Adrenal gland (tissue), 12 donors: ENCODE results near the gene NBAS. TPM values are rescaled to one million over a fixed set of nuclear protein-coding genes. Genes with fewer than 3 reads are reported as not detected.
A peak's percentile ranks its signal among the peaks of the same experiment; 100 is the strongest.

Experiments
- DNase-seq, 7 donors: peaks; one replicate each; pipeline ENCODE4 v3.0.0-alpha.2; 2019 to 2020
- H3K27ac ChIP-seq, 5 donors: fragments of 200-600 bp; sonication (generic) in 4 of 5; 1 replicate in 3 of 5; 2 replicates in 2 of 5; pipeline versions ENCODE4 v1.5.1 to v1.8.0; 2016 to 2020; ENCODE audit warnings: mild to moderate bottlenecking in 1 of 5
- H3K27me3 ChIP-seq: fragments of 200-600 bp; 2 replicates; pipeline ENCODE4 v1.8.0; 2021
- H3K36me3 ChIP-seq, 2 donors: fragments of 200-600 bp; replicated peaks in 1 of 2; 1 replicate in 1 of 2; 2 replicates in 1 of 2; pipeline versions ENCODE4 v1.5.1 to v1.8.0; 2018 to 2022
- H3K4me1 ChIP-seq, 2 donors: fragments of 200-600 bp; replicated peaks in 1 of 2; 1 replicate in 1 of 2; 2 replicates in 1 of 2; pipeline versions ENCODE4 v1.5.1 to v1.8.0; 2018 to 2021
- H3K4me3 ChIP-seq, 4 donors: fragments of 200-600 bp; sonication (generic) in 3 of 4; one replicate each; pipeline ENCODE4 v1.5.1; 2016 to 2018
- H3K9me3 ChIP-seq, 3 donors: fragments of 200-600 bp; sonication (generic) in 1 of 3; replicated peaks in 1 of 3; 1 replicate in 2 of 3; 2 replicates in 1 of 3; pipeline versions ENCODE4 v1.5.1 to v1.8.0; 2016 to 2021
- CTCF ChIP-seq, 6 experiments: fragments of 450-650 bp in 4 of 6; fragments of 200-600 bp in 2 of 6; sonication (generic) in 1 of 6; IDR thresholded peaks; 1 replicate in 5 of 6; 2 replicates in 1 of 6; pipeline versions ENCODE4 v1.5.1 to v1.8.0; 2016 to 2021; ENCODE audit warnings: antibody characterized with exemption in 6 of 6, mild to moderate bottlenecking in 2 of 6, moderate library complexity in 1 of 6
- POLR2A ChIP-seq, 2 donors: fragments of 450-650 bp; IDR thresholded peaks; one replicate each; pipeline ENCODE4 v1.6.1; 2017; ENCODE audit warnings: antibody characterized with exemption in 2 of 2, mild to moderate bottlenecking in 2 of 2, moderate library complexity in 1 of 2
- WGBS, 4 donors: extraction: QIAGEN DNeasy Blood & Tissue Kit in 2 of 4; methylation state at CpG; one replicate each; pipeline versions ENCODE4 v1.1.5 to v1.1.7; 2013 to 2017; 5-methylcytosine and 5-hydroxymethylcytosine counted together
- intact Hi-C, 2 donors: fragments of 100-400 bp; cut with DNase I; formaldehyde crosslinking; loops; one replicate each; pipeline versions ENCODE4 v1.14.1 to v1.15.0; 2022 to 2023
- polyA plus RNA-seq, 3 donors: library from polyadenylated mRNA; stranded (reverse); fragments of 200-250 nt in 2 of 3; fragments of 350-450 nt in 1 of 3; fragmentation: Illumina TruSeq in 1 of 3; extraction: RNeasy Lipid Tissue Mini Kit (QIAGEN cat#74804) in 1 of 3; gene quantifications; one replicate each; pipeline ENCODE4 v1.2.3, GENCODE V29; 2013 to 2014
- total RNA-seq, 9 donors: library from RNA; depleted of rRNA in 4 of 9; stranded (reverse); fragments of >200 nt in 4 of 9; fragments of 120-200 nt in 1 of 9; fragmentation: NEBNext Ultra II Directional in 1 of 9; extraction: Animal tissue kit (Norgen Biotek cat#: 25700) in 1 of 9; gene quantifications; one replicate each; pipeline versions ENCODE4 v1.1.0 to v1.2.4, GENCODE V29; 2013 to 2023
- donor health status: healthy with polysubstance abuse.
- donor health status: Bipolar disorder and iron deficiency.
- donor health status: DM: yes; HTN: yes; CAD: no.
- donor health status: DM: no; HTN: no; CAD: no.
- donor health status: DM: no; HTN: no; CAD: no.
- donor health status: DM: yes; HTN: yes; CAD: no.

The NBAS gene
- total and polyA plus RNA-seq, 12 donors, result 22.0 to 62.4 (median 46.2) TPM

GRCh38 chr2:15594291-15595256 is 33.4 kb upstream of the NBAS start:
- no peak for DNase-seq
- peaks cover 0 to 45% of the 10 kb centered on the region in 2 donors for H3K36me3 ChIP-seq
- TF ChIP-seq CTCF (IDR thresholded peaks at IDR 0.05), result no peak
- TF ChIP-seq POLR2A (IDR thresholded peaks at IDR 0.05), result no peak

GRCh38 chr2:15593327-15593705 is 32.2 kb upstream of the NBAS start:
- no peak for DNase-seq
- Histone ChIP-seq H3K4me3 (peak overlapping the region in 1 of 4 donors; percentile 83), H3K27ac (no peak overlapping the region), H3K9me3 (no peaks in the 10 kb centered on the region), H3K27me3 (no peaks in the 10 kb centered on the region), H3K36me3 (peaks cover 0 to 32% of the 10 kb centered on the region in 2 donors), H3K4me1 (peaks cover 14 to 35% of the 10 kb centered on the region in 2 donors)
- intact Hi-C loops, result no loop called here
- WGBS, 4 donors, result 84 to 90% (median 86%) methylated on average over 3 of the region's 3 CpGs
- TF ChIP-seq POLR2A (IDR thresholded peaks at IDR 0.05) (no peak), CTCF (IDR thresholded peaks at IDR 0.05) (no peak)

More at GRCh38 chr2:15594291-15595256, 33.4 kb upstream of the NBAS start:
- Histone ChIP-seq H3K9me3 (no peaks in the 10 kb centered on the region), H3K4me3 (no peak overlapping the region), H3K4me1 (peaks cover 14 to 35% of the 10 kb centered on the region in 2 donors), H3K27me3 (no peaks in the 10 kb centered on the region), H3K27ac (no peak overlapping the region)
- intact Hi-C loops, result no loop called here
- 60 to 74% (median 65%) methylated on average over 5 of the region's 5 CpGs for WGBS, 4 donors

- peaks cover 0 to 18% of the 10 kb centered on the region in 2 donors for H3K36me3 ChIP-seq
- H3K4me3 ChIP-seq, result peak within 1 kb of the TSS; percentile 4 to 100 (median 54)
- no peaks in the 10 kb centered on the region for H3K9me3 ChIP-seq
- WGBS, 4 donors, result 0 to 2% (median 1%) methylated on average over 19 to 68 of the region's 68 CpGs
- TF ChIP-seq POLR2A (IDR thresholded peaks at IDR 0.05) (peak; percentile 47 to 85), CTCF (IDR thresholded peaks at IDR 0.05) (peak in 1 of 6 experiments; percentile 22)
- H3K27ac ChIP-seq, result peak within 1 kb of the TSS; percentile 70 to 98 (median 96)
- no peaks in the 10 kb centered on the region for H3K27me3 ChIP-seq
- peaks cover 14 to 35% of the 10 kb centered on the region in 2 donors for H3K4me1 ChIP-seq
- peak; percentile 85 to 92 (median 87) for DNase-seq
- intact Hi-C loops, result no loop called here
Measured at GRCh38 chr2:15591692-15592463, 30.7 kb upstream of the NBAS start, which contains the start of gene DDX1. Gene DDX1, plus strand, starts transcription at chr2:15591868. Its CDS starts 66 bp downstream, at chr2:15591934.

GRCh38 chr2:15591373-15591691 is 30.2 kb upstream of the NBAS start:
- intact Hi-C loops, result no loop called here
- Histone ChIP-seq H3K27ac (peak overlapping the region in 4 of 5 donors; percentile 82 to 98 (median 96)), H3K9me3 (no peaks in the 10 kb centered on the region), H3K27me3 (no peaks in the 10 kb centered on the region), H3K36me3 (peaks cover 0 to 12% of the 10 kb centered on the region in 2 donors), H3K4me3 (peak overlapping the region in 2 of 4 donors; percentile 83 to 100), H3K4me1 (peaks cover 14 to 35% of the 10 kb centered on the region in 2 donors)
- TF ChIP-seq CTCF (IDR thresholded peaks at IDR 0.05) (no peak), POLR2A (IDR thresholded peaks at IDR 0.05) (no peak)
- DNase-seq, result no peak
- 20 to 39% (median 24%) methylated on average over 4 to 7 of the region's 7 CpGs for WGBS, 4 donors
